Smooth muscle cell of the brain vasculature (primary cell): ENCODE results near the gene DNAAF8.

ENCODE experiments used
- DNase-seq: peaks from one replicate; pipeline ENCODE4 v3.0.0-alpha.2; 2012; ENCODE audit warnings: low read depth, low spot score

DNAAF8 gene

GRCh38 chr16:4695473-4696171, 38.7 kb upstream of the DNAAF8 start:
- DNase-seq: no peak

GRCh38 chr16:4696172-4696904, 38.0 kb upstream of the DNAAF8 start:
- no peak for DNase-seq

GRCh38 chr16:4696905-4697847, 37.2 kb upstream of the DNAAF8 start:
- no peak for DNase-seq

- DNase-seq: no peak
Observed at GRCh38 chr16:4697848-4698291, 36.5 kb upstream of the DNAAF8 start.

- no peak for DNase-seq
Observed at GRCh38 chr16:4698321-4699045, 35.9 kb upstream of the DNAAF8 start.

GRCh38 chr16:4699046-4699556, 35.2 kb upstream of the DNAAF8 start:
- no peak for DNase-seq

GRCh38 chr16:4700380-4700996, 33.8 kb upstream of the DNAAF8 start:
- no peak for DNase-seq

GRCh38 chr16:4700997-4701743, 33.2 kb upstream of the DNAAF8 start:
- no peak for DNase-seq

GRCh38 chr16:4701791-4702465, 32.4 kb upstream of the DNAAF8 start:
- DNase-seq: no peak

GRCh38 chr16:4702466-4702808, 31.9 kb upstream of the DNAAF8 start:
- DNase-seq: no peak

- no peak for DNase-seq
Observed at GRCh38 chr16:4703906-4704305, 30.4 kb upstream of the DNAAF8 start.

GRCh38 chr16:4704491-4704890, 29.8 kb upstream of the DNAAF8 start:
- no peak for DNase-seq

GRCh38 chr16:4704913-4705312, 29.4 kb upstream of the DNAAF8 start:
- DNase-seq: no peak

GRCh38 chr16:4706871-4707270, 27.5 kb upstream of the DNAAF8 start:
- DNase-seq: no peak

- no peak for DNase-seq
Observed at GRCh38 chr16:4709481-4709880, 24.9 kb upstream of the DNAAF8 start.

- no peak for DNase-seq
Observed at GRCh38 chr16:4713663-4714501, 20.5 kb upstream of the DNAAF8 start.

GRCh38 chr16:4714996-4715395, 19.3 kb upstream of the DNAAF8 start:
- DNase-seq: no peak

GRCh38 chr16:4718466-4718865, 15.9 kb upstream of the DNAAF8 start:
- DNase-seq: no peak
